HEK293 (cell line): ENCODE results near the gene MVB12B.

Source experiments
- CTCF ChIA-PET: fragments of 350-600 bp; formaldehyde crosslinking; extraction: SDS; loops from one replicate; lab custom pipeline; 2021; ENCODE audit warnings: antibody characterized with exemption; lab: Yijun Ruan, JAX
- POLR2A ChIA-PET: fragments of 300-600 bp; formaldehyde crosslinking; extraction: SDS; loops from one replicate; lab custom pipeline; 2020; ENCODE audit warnings: antibody characterized with exemption, inconsistent platforms; lab: Yijun Ruan, JAX
- H3K27ac ChIP-seq: fragments of 200-500 bp; sonication (Bioruptor generic); 2 replicates; pipeline ENCODE4 v1.5.1; 2014; ENCODE audit warnings: low read depth, low read length, control low read depth, inconsistent platforms; ENCODE audit errors: extremely low read depth
- H3K36me3 ChIP-seq, 2 experiments: fragments of 200-500 bp in 1 of 2; sonication (Bioruptor generic) in 1 of 2; 1 replicate in 1 of 2; 2 replicates in 1 of 2; pipeline ENCODE4 v1.5.1; 2014 to 2017; ENCODE audit warnings: inconsistent platforms in 2 of 2, low read length in 2 of 2; ENCODE audit not compliant: control insufficient read depth in 2 of 2, insufficient read depth in 1 of 2
- H3K4me1 ChIP-seq: fragments of 200-500 bp; sonication (Bioruptor generic); 2 replicates; pipeline ENCODE4 v1.5.1; 2014; ENCODE audit warnings: mild to moderate bottlenecking, low read length, inconsistent platforms; ENCODE audit not compliant: control insufficient read depth, insufficient read depth
- H3K4me3 ChIP-seq: 2 replicates; pipeline ENCODE4 v1.5.1; 2011; ENCODE audit warnings: low read depth, mild to moderate bottlenecking, control low read depth, low read length, moderate library complexity
- H3K9me3 ChIP-seq: fragments of 200-500 bp; sonication (Bioruptor generic); 2 replicates; pipeline ENCODE4 v1.5.1; 2014; ENCODE audit warnings: low read depth, low read length, inconsistent platforms; ENCODE audit not compliant: control insufficient read depth, insufficient read depth
- FEZF1 ChIP-seq: fragments of 450-650 bp; formaldehyde crosslinking; IDR thresholded peaks from 2 replicates; pipeline ENCODE4 v1.5.1; 2016; ENCODE audit warnings: missing biosample characterization, missing genetic modification characterization
- ZFP69B ChIP-seq: fragments of 450-650 bp; formaldehyde crosslinking; IDR thresholded peaks from 2 replicates; pipeline ENCODE4 v1.5.1; 2016; ENCODE audit warnings: missing biosample characterization, missing genetic modification characterization
- ZNF202 ChIP-seq: fragments of 450-650 bp; formaldehyde crosslinking; IDR thresholded peaks from 2 replicates; pipeline ENCODE4 v1.5.1; 2016; ENCODE audit warnings: missing biosample characterization, missing genetic modification characterization, borderline replicate concordance
- ZNF341 ChIP-seq: fragments of 450-650 bp; formaldehyde crosslinking; IDR thresholded peaks from 2 replicates; pipeline ENCODE4; 2016; ENCODE audit warnings: low read depth, missing biosample characterization, missing genetic modification characterization
- ZNF433 ChIP-seq: fragments of 450-650 bp; formaldehyde crosslinking; IDR thresholded peaks from 2 replicates; pipeline ENCODE4 v1.5.1; 2016; ENCODE audit warnings: missing biosample characterization, missing genetic modification characterization, low read depth
- ZNF548 ChIP-seq: fragments of 450-650 bp; formaldehyde crosslinking; IDR thresholded peaks from 2 replicates; pipeline ENCODE4 v1.5.1; 2016; ENCODE audit warnings: missing biosample characterization, missing genetic modification characterization
- ZNF560 ChIP-seq: fragments of 450-650 bp; formaldehyde crosslinking; IDR thresholded peaks from 2 replicates; pipeline ENCODE4 v1.5.1; 2017; ENCODE audit warnings: missing biosample characterization, missing genetic modification characterization, borderline replicate concordance
- ZNF843 ChIP-seq: fragments of 450-650 bp; formaldehyde crosslinking; IDR thresholded peaks from 2 replicates; pipeline ENCODE4 v1.5.1; 2016; ENCODE audit warnings: missing biosample characterization, missing genetic modification characterization
- ZXDB ChIP-seq: fragments of 450-650 bp; formaldehyde crosslinking; IDR thresholded peaks from 2 replicates; pipeline ENCODE4 v1.5.1; 2016; ENCODE audit warnings: missing biosample characterization, missing genetic modification characterization
- TF ChIP-seq, protein P1 (sequence below): fragments of 450-650 bp; formaldehyde crosslinking; IDR thresholded peaks from 2 replicates; pipeline ENCODE4 v1.5.1; 2017; ENCODE audit warnings: missing biosample characterization, missing genetic modification characterization
- TF ChIP-seq, protein P2 (sequence below): fragments of 450-650 bp; formaldehyde crosslinking; IDR thresholded peaks from 2 replicates; pipeline ENCODE4 v1.5.1; 2016; ENCODE audit warnings: missing biosample characterization, missing genetic modification characterization, borderline replicate concordance
- TF ChIP-seq, protein P3 (sequence below): fragments of 450-650 bp; formaldehyde crosslinking; IDR thresholded peaks from 2 replicates; pipeline ENCODE4 v1.5.1; 2017; ENCODE audit warnings: missing biosample characterization, missing genetic modification characterization
- TF ChIP-seq, protein P4 (sequence below): fragments of 450-650 bp; formaldehyde crosslinking; IDR thresholded peaks from 2 replicates; pipeline ENCODE4 v1.5.1; 2016; ENCODE audit warnings: missing biosample characterization, missing genetic modification characterization
- TF ChIP-seq, protein P5 (sequence below): fragments of 450-650 bp; formaldehyde crosslinking; IDR thresholded peaks from 2 replicates; pipeline ENCODE4 v1.5.1; 2016; ENCODE audit warnings: missing biosample characterization, missing genetic modification characterization, borderline replicate concordance
- TF ChIP-seq, protein P6 (sequence below): fragments of 450-650 bp; formaldehyde crosslinking; optimal IDR thresholded peaks from 2 replicates; pipeline ENCODE3; 2016; ENCODE audit warnings: missing biosample characterization, mild to moderate bottlenecking, missing genetic modification characterization
- TF ChIP-seq, protein P7 (sequence below): fragments of 450-650 bp; formaldehyde crosslinking; IDR thresholded peaks from 2 replicates; pipeline ENCODE4; 2016; ENCODE audit warnings: missing biosample characterization, missing genetic modification characterization
- TF ChIP-seq, protein P8 (sequence below): fragments of 450-650 bp; formaldehyde crosslinking; IDR thresholded peaks from 2 replicates; pipeline ENCODE4 v1.5.1; 2016; ENCODE audit warnings: missing biosample characterization, missing genetic modification characterization

The MVB12B gene

DNA sequence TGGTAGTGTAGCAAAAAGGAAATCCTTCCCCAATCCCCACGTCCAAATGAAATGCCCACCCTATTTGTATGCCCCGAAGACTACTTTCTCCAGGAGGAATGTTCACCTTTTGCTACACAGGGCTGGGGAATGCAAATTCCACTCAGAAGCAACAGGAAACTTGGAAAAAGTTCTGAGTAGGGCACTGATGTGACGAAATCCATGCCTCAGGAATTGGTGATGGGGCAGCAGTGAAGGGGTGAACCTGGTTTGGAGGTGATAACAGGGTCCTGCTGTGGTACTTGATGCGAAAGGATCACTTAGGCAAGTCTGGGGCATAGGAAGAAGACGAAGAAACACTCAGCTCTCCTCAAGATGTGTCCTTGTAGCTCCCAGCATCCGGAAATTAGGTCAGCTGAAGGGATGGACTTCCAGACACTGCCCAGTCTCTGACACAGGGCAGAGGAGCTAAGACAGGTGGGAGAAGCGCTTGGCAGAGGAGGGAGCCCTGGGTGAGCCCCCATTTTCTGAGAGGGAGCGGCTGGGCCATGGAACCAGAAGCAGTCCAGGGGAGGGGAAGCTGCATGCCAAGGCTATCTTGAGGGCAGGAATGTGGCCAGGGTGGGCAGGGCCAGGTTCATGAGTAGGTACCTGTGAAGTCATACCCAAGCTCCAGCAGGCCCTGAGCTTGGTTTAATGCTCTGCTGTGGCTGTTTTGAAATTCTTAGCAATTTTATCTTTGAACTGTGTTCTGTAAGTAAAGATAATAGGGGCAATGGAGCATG lies 22.2 kb upstream of the MVB12B start (continued):
- no peak for TF ChIP-seq ZNF433 (tag by site-specific recombination)
- TF ChIP-seq, protein P1, sequence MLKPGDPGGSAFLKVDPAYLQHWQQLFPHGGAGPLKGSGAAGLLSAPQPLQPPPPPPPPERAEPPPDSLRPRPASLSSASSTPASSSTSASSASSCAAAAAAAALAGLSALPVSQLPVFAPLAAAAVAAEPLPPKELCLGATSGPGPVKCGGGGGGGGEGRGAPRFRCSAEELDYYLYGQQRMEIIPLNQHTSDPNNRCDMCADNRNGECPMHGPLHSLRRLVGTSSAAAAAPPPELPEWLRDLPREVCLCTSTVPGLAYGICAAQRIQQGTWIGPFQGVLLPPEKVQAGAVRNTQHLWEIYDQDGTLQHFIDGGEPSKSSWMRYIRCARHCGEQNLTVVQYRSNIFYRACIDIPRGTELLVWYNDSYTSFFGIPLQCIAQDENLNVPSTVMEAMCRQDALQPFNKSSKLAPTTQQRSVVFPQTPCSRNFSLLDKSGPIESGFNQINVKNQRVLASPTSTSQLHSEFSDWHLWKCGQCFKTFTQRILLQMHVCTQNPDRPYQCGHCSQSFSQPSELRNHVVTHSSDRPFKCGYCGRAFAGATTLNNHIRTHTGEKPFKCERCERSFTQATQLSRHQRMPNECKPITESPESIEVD = no peak
- TF ChIP-seq, protein P2, sequence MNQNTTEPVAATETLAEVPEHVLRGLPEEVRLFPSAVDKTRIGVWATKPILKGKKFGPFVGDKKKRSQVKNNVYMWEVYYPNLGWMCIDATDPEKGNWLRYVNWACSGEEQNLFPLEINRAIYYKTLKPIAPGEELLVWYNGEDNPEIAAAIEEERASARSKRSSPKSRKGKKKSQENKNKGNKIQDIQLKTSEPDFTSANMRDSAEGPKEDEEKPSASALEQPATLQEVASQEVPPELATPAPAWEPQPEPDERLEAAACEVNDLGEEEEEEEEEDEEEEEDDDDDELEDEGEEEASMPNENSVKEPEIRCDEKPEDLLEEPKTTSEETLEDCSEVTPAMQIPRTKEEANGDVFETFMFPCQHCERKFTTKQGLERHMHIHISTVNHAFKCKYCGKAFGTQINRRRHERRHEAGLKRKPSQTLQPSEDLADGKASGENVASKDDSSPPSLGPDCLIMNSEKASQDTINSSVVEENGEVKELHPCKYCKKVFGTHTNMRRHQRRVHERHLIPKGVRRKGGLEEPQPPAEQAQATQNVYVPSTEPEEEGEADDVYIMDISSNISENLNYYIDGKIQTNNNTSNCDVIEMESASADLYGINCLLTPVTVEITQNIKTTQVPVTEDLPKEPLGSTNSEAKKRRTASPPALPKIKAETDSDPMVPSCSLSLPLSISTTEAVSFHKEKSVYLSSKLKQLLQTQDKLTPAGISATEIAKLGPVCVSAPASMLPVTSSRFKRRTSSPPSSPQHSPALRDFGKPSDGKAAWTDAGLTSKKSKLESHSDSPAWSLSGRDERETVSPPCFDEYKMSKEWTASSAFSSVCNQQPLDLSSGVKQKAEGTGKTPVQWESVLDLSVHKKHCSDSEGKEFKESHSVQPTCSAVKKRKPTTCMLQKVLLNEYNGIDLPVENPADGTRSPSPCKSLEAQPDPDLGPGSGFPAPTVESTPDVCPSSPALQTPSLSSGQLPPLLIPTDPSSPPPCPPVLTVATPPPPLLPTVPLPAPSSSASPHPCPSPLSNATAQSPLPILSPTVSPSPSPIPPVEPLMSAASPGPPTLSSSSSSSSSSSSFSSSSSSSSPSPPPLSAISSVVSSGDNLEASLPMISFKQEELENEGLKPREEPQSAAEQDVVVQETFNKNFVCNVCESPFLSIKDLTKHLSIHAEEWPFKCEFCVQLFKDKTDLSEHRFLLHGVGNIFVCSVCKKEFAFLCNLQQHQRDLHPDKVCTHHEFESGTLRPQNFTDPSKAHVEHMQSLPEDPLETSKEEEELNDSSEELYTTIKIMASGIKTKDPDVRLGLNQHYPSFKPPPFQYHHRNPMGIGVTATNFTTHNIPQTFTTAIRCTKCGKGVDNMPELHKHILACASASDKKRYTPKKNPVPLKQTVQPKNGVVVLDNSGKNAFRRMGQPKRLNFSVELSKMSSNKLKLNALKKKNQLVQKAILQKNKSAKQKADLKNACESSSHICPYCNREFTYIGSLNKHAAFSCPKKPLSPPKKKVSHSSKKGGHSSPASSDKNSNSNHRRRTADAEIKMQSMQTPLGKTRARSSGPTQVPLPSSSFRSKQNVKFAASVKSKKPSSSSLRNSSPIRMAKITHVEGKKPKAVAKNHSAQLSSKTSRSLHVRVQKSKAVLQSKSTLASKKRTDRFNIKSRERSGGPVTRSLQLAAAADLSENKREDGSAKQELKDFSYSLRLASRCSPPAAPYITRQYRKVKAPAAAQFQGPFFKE (tag by site-specific recombination) = no peak

DNA sequence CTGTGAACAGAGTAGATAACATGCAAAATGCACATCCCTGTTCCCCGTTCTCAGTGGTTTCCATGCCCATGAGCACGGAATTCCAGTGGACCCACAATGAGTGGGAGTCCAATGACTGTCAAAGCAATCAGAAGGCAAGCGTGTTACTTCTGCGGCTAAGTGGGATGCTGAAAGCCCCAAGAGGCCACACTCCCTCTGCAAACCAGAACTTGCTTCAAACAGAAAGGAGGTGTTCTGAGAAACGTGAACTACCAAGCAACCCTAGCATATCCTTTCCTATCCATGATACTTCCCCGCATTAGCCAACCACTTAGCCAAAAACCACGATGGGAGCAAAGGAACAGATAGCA lies 21.7 kb upstream of the MVB12B start:
- no peaks in the 10 kb centered on the region for H3K9me3 ChIP-seq
- ChIA-PET POLR2A (no interaction called here), CTCF (interaction anchor here (0.6 to 4.6 kb wide), 4 partner anchors 12 to 186 kb away, joined by 4 to 48 read pairs (median 22); no protein-coding TSS in a partner anchor)
- no peak overlapping the region for H3K4me3 ChIP-seq
- no peak overlapping the region for H3K27ac ChIP-seq
- no peaks in the 10 kb centered on the region; the same call in 1 of the 2 replicates for H3K4me1 ChIP-seq
- no peaks in the 10 kb centered on the region for H3K36me3 ChIP-seq
- TF ChIP-seq ZNF843 (no peak), ZFP69B (tag by site-specific recombination) (no peak), ZNF548 (tag by site-specific recombination) (no peak), FEZF1 (tag by site-specific recombination) (no peak), ZXDB (tag by site-specific recombination) (no peak), ZNF202 (no peak), ZNF560 (tag by site-specific recombination) (no peak), ZNF341 (tag by site-specific recombination) (no peak)
- TF ChIP-seq, protein P3, sequence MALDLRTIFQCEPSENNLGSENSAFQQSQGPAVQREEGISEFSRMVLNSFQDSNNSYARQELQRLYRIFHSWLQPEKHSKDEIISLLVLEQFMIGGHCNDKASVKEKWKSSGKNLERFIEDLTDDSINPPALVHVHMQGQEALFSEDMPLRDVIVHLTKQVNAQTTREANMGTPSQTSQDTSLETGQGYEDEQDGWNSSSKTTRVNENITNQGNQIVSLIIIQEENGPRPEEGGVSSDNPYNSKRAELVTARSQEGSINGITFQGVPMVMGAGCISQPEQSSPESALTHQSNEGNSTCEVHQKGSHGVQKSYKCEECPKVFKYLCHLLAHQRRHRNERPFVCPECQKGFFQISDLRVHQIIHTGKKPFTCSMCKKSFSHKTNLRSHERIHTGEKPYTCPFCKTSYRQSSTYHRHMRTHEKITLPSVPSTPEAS (tag by site-specific recombination) = no peak
- TF ChIP-seq, protein P4, sequence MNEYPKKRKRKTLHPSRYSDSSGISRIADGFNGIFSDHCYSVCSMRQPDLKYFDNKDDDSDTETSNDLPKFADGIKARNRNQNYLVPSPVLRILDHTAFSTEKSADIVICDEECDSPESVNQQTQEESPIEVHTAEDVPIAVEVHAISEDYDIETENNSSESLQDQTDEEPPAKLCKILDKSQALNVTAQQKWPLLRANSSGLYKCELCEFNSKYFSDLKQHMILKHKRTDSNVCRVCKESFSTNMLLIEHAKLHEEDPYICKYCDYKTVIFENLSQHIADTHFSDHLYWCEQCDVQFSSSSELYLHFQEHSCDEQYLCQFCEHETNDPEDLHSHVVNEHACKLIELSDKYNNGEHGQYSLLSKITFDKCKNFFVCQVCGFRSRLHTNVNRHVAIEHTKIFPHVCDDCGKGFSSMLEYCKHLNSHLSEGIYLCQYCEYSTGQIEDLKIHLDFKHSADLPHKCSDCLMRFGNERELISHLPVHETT (tag by site-specific recombination) = no peak
- TF ChIP-seq, protein P5, sequence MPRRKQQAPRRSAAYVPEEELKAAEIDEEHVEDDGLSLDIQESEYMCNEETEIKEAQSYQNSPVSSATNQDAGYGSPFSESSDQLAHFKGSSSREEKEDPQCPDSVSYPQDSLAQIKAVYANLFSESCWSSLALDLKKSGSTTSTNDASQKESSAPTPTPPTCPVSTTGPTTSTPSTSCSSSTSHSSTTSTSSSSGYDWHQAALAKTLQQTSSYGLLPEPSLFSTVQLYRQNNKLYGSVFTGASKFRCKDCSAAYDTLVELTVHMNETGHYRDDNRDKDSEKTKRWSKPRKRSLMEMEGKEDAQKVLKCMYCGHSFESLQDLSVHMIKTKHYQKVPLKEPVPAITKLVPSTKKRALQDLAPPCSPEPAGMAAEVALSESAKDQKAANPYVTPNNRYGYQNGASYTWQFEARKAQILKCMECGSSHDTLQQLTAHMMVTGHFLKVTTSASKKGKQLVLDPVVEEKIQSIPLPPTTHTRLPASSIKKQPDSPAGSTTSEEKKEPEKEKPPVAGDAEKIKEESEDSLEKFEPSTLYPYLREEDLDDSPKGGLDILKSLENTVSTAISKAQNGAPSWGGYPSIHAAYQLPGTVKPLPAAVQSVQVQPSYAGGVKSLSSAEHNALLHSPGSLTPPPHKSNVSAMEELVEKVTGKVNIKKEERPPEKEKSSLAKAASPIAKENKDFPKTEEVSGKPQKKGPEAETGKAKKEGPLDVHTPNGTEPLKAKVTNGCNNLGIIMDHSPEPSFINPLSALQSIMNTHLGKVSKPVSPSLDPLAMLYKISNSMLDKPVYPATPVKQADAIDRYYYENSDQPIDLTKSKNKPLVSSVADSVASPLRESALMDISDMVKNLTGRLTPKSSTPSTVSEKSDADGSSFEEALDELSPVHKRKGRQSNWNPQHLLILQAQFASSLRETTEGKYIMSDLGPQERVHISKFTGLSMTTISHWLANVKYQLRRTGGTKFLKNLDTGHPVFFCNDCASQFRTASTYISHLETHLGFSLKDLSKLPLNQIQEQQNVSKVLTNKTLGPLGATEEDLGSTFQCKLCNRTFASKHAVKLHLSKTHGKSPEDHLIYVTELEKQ (tag by site-specific recombination) = no peak
- TF ChIP-seq, protein P6, sequence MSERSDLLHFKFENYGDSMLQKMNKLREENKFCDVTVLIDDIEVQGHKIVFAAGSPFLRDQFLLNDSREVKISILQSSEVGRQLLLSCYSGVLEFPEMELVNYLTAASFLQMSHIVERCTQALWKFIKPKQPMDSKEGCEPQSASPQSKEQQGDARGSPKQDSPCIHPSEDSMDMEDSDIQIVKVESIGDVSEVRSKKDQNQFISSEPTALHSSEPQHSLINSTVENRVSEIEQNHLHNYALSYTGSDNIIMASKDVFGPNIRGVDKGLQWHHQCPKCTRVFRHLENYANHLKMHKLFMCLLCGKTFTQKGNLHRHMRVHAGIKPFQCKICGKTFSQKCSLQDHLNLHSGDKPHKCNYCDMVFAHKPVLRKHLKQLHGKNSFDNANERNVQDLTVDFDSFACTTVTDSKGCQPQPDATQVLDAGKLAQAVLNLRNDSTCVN (tag by site-specific recombination) = no peak
- TF ChIP-seq, protein P7, sequence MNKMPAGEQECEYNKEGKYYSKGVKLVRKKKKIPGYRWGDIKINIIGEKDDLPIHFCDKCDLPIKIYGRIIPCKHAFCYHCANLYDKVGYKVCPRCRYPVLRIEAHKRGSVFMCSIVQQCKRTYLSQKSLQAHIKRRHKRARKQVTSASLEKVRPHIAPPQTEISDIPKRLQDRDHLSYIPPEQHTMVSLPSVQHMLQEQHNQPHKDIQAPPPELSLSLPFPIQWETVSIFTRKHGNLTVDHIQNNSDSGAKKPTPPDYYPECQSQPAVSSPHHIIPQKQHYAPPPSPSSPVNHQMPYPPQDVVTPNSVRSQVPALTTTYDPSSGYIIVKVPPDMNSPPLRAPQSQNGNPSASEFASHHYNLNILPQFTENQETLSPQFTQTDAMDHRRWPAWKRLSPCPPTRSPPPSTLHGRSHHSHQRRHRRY (tag by site-specific recombination) = no peak
- TF ChIP-seq, protein P8, sequence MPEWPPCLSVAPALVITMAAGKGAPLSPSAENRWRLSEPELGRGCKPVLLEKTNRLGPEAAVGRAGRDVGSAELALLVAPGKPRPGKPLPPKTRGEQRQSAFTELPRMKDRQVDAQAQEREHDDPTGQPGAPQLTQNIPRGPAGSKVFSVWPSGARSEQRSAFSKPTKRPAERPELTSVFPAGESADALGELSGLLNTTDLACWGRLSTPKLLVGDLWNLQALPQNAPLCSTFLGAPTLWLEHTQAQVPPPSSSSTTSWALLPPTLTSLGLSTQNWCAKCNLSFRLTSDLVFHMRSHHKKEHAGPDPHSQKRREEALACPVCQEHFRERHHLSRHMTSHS = no peak
